GM13977 (cell line): Measurements from ENCODE around the gene COL4A1.

Source experiments
- DNase-seq: peaks from one replicate; pipeline ENCODE4 v3.0.0; 2012; ENCODE audit warnings: low spot score
- in situ Hi-C: fragments of 300-500 bp; cut with MboI; formaldehyde crosslinking; loops from one replicate; pipeline ENCODE4 v1.12.0; 2022; ENCODE audit warnings: low sequenced_read_pairs, low pct_unique_long_range_greater_than_20kb, mixed read lengths, inconsistent platforms; ENCODE audit not compliant: unreplicated experiment
- TF ChIP-seq, protein P1 (sequence below): IDR thresholded peaks from 2 replicates; pipeline ENCODE4 v1.5.1; 2012; ENCODE audit warnings: mild to moderate bottlenecking, control low read depth; ENCODE audit not compliant: insufficient read depth; ENCODE audit errors: extremely low read depth, missing control alignments

COL4A1 gene

GRCh38 chr13:110271313-110271712 is 35.6 kb downstream of the COL4A1 start:
- in situ Hi-C loops: no loop called here
- TF ChIP-seq, protein P1, sequence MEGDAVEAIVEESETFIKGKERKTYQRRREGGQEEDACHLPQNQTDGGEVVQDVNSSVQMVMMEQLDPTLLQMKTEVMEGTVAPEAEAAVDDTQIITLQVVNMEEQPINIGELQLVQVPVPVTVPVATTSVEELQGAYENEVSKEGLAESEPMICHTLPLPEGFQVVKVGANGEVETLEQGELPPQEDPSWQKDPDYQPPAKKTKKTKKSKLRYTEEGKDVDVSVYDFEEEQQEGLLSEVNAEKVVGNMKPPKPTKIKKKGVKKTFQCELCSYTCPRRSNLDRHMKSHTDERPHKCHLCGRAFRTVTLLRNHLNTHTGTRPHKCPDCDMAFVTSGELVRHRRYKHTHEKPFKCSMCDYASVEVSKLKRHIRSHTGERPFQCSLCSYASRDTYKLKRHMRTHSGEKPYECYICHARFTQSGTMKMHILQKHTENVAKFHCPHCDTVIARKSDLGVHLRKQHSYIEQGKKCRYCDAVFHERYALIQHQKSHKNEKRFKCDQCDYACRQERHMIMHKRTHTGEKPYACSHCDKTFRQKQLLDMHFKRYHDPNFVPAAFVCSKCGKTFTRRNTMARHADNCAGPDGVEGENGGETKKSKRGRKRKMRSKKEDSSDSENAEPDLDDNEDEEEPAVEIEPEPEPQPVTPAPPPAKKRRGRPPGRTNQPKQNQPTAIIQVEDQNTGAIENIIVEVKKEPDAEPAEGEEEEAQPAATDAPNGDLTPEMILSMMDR: no peak

DNA sequence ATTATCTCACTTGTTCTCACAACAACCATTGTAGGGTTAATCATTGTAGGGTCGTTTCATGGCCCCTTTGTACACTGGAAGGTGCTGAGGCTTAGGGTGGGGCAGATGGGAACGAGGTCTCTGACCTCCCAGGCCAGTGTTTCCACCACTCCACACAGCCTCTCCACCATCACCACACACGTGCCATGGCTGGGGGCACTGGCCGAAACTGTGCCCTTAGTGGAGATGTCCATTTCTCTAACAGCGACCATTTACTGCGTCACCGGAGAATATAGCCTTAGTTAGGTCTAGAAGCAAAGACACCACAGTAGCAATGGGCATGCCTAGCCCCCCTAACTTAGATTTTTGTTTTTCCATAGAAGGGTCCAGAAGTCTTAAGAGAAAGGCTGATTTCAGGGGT is 36.5 kb downstream of the COL4A1 start:
- TF ChIP-seq, protein P1: no peak
- in situ Hi-C loops: no loop called here
- no peak for DNase-seq

More at GRCh38 chr13:110271313-110271712, 35.6 kb downstream of the COL4A1 start:
- no peak for DNase-seq

- no peak for DNase-seq
- TF ChIP-seq, protein P1: no peak
- in situ Hi-C loops: no loop called here
Observed at GRCh38 chr13:110269509-110270185, 37.3 kb downstream of the COL4A1 start.

GRCh38 chr13:110268576-110269185 is 38.3 kb downstream of the COL4A1 start:
- no peak for DNase-seq
- TF ChIP-seq, protein P1: no peak
- in situ Hi-C loops: no loop called here

DNA sequence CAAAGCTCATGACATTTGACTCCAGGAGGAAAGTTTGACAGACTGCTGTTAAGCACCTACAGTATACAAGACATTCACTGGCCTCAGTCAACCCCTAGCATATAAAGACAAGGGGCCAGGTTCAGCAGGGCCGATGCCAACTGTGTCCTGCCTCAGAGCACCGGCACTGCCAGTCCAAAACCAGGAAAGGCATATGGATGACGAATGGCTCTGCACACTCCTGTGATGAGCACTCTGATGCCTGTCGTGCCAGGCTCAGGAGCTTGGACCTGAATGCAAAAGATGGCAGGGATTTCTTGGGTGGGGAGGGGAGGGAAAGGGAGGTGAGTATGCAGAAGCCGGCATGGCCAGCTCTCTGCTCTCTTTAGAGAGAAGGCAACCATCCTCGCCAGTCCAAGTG is 38.9 kb downstream of the COL4A1 start:
- TF ChIP-seq, protein P1: no peak
- in situ Hi-C loops: no loop called here
- DNase-seq: no peak

GRCh38 chr13:110266983-110267382 is 40.0 kb downstream of the COL4A1 start:
- in situ Hi-C loops: no loop called here
- TF ChIP-seq, protein P1: no peak
- DNase-seq: no peak
